GM18873 (cell line): Measurements from ENCODE around the gene PGA5.
"Not testable (repeated sequence)": the region's sequence is repeated elsewhere in the genome, so short reads cannot be mapped to it uniquely, and the experiment has no call there.

Source experiments
- ATAC-seq: cut with Tn5 transposase; IDR thresholded peaks from one replicate; pipeline ENCODE4 v1.9.1; 2021; ENCODE audit warnings: mild to moderate bottlenecking, moderate library complexity, moderate number of reproducible peaks; ENCODE audit not compliant: unreplicated experiment, low FRiP score

PGA5 gene

GRCh38 chr11:61222692-61223091 is 18.3 kb upstream of the PGA5 start:
- not testable (repeated sequence) for ATAC-seq

DNA sequence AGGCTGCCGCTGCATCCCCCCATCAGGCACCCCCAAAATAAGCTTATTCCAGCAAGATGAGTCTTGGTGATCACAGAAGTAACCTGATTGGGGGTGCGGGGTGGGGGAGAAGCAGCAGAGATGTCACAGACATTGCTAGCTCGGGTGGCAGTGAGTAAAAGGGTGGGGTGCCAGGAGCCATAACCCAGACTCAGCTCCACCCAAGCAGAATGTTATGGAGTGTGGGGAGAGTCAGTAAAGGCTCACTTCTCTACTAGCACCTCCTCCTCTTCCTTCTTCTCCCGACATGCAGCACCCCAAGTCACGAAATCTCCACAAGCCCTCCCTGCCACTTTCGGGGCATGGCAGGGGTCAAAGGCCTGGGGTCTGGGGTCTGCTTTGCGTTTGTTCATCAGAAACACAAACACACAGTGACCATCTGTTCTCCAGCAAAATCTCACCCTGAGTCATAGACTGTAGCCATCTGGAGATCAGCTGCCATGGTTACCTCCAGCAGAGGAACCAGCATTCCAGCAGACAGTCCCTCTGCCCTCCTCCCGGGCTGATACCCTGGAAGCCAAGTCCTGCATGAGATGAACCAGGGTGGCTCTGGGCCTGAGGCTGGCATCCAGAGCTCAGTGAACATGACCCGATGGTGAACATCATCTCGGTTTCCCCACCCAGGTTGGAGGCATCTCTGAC is 14.4 kb upstream of the PGA5 start:
- not testable (repeated sequence) for ATAC-seq

DNA sequence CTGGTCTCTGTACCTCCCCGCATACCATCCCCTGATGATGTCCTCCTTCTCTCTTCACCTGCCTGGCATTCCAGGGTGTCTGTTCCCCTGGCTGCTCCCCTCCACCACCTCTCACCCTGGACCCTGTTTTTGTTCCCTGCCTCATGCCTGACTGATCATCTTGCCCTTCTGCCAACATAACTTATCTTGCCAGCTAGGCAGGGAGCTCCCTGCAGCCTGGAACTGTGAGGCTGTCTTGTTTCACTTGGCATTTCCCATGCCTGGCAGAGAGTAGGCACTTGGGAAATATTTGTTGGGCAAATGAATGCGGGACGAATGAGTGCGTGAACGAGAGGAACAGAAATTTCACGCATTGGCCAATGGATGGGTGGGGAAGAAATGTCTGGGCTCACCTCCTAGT is 11.5 kb upstream of the PGA5 start:
- not testable (repeated sequence) for ATAC-seq

GRCh38 chr11:61231033-61231432 is 9.9 kb upstream of the PGA5 start:
- not testable (repeated sequence) for ATAC-seq

DNA sequence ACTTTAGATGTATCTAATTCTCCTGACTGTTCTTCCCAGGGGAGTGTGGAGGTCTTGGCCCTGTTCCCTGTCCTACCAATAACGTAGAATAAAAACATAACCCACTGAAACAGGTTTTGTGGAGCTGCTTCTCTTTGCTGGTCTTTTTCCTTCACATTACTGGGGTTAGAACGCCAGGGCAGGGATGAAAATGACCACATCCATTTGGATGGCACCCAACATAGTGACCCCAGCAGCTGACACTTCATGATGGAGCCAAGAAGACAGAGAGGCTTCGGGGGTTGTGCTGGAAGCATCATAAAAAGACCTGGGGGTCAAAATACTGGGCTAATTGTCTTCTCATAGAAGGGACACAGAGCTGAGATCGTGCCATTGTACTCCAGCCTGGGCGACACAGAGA is 9.4 kb upstream of the PGA5 start:
- ATAC-seq = not testable (repeated sequence)

DNA sequence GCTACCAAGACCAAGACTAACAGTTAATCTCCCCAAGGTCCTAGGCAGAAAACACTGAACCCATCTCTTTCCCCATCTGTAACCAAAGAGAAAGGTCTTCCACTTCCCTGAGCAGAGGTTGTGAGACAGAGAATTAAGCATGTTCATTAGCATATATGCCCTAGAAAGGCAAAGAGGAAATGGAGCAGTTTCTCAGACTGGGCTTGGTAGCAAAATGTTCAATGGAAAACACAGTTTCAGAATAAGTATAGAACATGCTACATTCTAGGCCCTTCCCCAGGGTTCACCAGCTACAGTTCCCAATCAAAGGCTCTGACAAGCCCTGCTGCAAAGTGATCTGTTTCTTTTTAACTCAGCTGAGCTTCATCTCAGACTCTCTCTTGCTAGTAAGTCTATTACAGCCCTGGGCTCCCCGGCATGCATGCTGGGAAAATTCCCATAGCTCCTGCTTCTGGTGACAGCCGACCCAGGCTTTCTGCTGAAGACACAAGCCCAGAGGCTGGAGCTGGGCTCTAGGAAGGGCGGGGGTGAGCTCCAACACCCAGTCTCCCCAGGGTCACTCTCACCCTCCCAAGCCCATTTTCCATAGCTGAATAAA is 8.3 kb upstream of the PGA5 start:
- ATAC-seq = not testable (repeated sequence)

DNA sequence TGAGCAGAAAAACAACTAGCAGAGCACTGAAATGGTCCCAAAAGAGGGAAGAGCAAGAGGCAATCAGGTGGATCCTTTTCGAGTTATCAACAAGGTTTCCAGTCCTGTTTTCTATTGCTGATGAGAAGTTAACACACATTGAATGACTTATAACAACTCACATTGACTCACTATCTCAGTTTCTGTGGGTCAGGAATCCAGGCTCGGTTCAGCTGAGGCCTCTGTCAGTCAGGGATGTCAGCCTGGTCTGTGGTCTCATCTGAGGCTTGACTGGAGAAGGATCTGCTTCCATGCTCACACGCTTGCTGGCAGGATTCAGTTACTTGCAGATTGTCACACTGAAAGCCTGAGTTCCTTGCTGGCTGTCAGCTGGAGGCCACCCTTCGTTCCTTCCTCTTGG is 3.8 kb upstream of the PGA5 start:
- not testable (repeated sequence) for ATAC-seq

GRCh38 chr11:61240288-61240687 is 687 bp upstream of the PGA5 start:
- ATAC-seq = not testable (repeated sequence)

GRCh38 chr11:61241526-61241925 is 551 bp downstream of the PGA5 start:
- ATAC-seq = not testable (repeated sequence)

GRCh38 chr11:61245284-61245964 is 4.4 kb downstream of the PGA5 start:
- ATAC-seq = not testable (repeated sequence)

GRCh38 chr11:61248071-61248470 is 7.1 kb downstream of the PGA5 start:
- ATAC-seq = not testable (repeated sequence)

GRCh38 chr11:61249201-61249600 is 8.2 kb downstream of the PGA5 start:
- not testable (repeated sequence) for ATAC-seq

DNA sequence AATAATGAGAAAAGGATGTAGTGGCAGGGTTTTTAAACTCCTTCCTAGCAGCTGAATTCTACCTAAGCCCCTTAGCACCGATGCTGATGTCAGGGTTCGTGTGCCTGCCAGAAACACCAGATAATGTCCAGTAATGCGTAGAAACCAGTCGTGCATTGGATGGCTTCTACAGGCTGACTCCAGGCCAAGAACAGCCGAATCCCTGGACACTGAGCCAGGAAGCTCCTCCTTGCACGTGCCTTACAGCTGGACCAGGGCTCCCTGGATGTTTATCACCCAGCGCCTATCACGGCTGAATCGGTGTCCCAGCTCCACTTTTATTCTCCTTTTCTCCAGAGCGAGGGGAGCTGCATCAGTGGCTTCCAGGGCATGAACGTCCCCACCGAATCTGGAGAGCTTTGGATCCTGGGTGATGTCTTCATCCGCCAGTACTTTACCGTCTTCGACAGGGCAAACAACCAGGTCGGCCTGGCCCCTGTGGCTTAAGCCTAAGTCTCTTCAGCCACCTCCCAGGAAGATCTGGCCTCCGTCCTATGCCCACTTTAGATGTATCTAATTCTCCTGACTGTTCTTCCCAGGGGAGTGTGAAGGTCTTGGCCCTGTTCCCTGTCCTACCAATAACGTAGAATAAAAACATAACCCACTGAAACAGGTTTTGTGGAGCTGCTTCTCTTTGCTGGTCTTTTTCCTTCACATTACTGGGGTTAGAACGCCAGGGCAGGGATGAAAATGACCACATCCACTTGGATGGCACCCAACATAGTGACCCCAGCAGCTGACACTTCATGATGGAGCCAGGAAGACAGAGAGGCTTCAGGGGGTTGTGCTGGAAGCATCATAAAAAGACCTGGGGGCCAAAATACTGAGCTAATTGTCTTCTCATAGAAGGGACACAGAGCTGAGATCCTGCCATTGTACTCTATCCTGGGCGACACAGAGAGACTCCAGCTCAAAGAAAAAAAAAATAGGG is 10.1 kb downstream of the PGA5 start:
- not testable (repeated sequence) for ATAC-seq

- ATAC-seq = not testable (repeated sequence)
Observed at GRCh38 chr11:61252332-61252731, 11.4 kb downstream of the PGA5 start.

DNA sequence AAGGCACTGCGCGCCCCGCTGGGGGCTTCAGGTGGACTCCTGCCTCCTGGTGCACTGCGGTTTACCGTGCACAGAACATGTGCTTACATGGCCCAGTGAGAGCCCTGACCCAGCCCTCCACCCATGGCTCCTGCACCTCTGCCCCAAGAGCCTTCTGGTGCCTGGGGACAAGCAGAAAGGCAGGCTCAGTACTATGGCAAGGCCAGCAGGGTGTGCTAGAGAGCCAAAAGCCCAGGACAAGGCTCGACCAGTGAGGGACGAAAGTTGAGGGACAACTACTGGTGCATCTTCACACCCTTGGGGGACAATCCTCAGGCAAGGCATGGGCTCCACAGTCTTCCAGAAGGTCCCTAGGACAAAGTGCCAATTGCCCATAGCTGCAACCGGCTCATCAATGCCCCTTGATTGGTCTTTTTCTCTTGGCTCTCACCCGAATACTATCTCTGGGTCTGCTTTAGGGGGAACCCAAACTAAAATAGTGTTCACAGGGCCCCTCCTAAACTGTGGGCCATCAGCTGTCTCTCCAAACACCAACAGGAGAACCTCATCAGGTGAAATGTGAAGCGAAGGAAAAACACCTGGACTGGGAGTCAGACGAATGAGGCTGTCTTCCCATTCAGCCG is 13.5 kb downstream of the PGA5 start:
- ATAC-seq = no peak

- ATAC-seq = no peak
Observed at GRCh38 chr11:61256710-61257482, 15.9 kb downstream of the PGA5 start.

- ATAC-seq = no peak
Observed at GRCh38 chr11:61258546-61258945, 17.6 kb downstream of the PGA5 start.

- ATAC-seq = no peak
Observed at GRCh38 chr11:61259363-61259762, 18.4 kb downstream of the PGA5 start.

- ATAC-seq = no peak
Observed at GRCh38 chr11:61264371-61264770, 23.4 kb downstream of the PGA5 start.
